HL-60 (cell line): ENCODE results near the gene ZMAT5.

ENCODE experiments used
- DNase-seq, 2 experiments: peaks; one replicate each; pipeline ENCODE4 v3.0.0-alpha.2; 2010 to 2020; ENCODE audit warnings: low read depth in 1 of 2, low spot score in 1 of 2
- H3K27ac ChIP-seq: fragments of 250-450 bp; sonication (Bioruptor Pico); replicated peaks from 2 replicates; pipeline ENCODE4 v1.5.1; 2020; ENCODE audit warnings: mild to moderate bottlenecking, moderate library complexity
- H3K27me3 ChIP-seq: fragments of 250-450 bp; sonication (Bioruptor Pico); 2 replicates; pipeline ENCODE4 v1.5.1; 2021; ENCODE audit warnings: mild to moderate bottlenecking, moderate library complexity; ENCODE audit not compliant: insufficient read depth, poor library complexity, severe bottlenecking
- H3K4me3 ChIP-seq: replicated peaks from 2 replicates; pipeline ENCODE4 v1.5.1; 2011; ENCODE audit warnings: mild to moderate bottlenecking, control low read depth, low read length; ENCODE audit not compliant: insufficient read depth
- GABPA ChIP-seq: IDR thresholded peaks from 2 replicates; pipeline ENCODE4 v1.6.1; 2012; ENCODE audit warnings: low read depth
- POLR2AphosphoS5 ChIP-seq: IDR thresholded peaks from 2 replicates; pipeline ENCODE4 v1.6.1; 2012; ENCODE audit warnings: low read depth
- SPI1 ChIP-seq: IDR thresholded peaks from 2 replicates; pipeline ENCODE4 v1.6.1; 2012; ENCODE audit warnings: low read depth, mild to moderate bottlenecking, borderline replicate concordance
- TF ChIP-seq, protein P1 (sequence below): IDR thresholded peaks from one replicate; pipeline ENCODE4 v1.5.1; 2011; ENCODE audit warnings: low read length, control low read depth, inconsistent platforms; ENCODE audit not compliant: insufficient read depth
- TF ChIP-seq, protein P2 (sequence below): IDR thresholded peaks from 2 replicates; pipeline ENCODE4 v1.6.1; 2012; ENCODE audit warnings: low read depth; ENCODE audit not compliant: insufficient replicate concordance

The ZMAT5 gene

DNA sequence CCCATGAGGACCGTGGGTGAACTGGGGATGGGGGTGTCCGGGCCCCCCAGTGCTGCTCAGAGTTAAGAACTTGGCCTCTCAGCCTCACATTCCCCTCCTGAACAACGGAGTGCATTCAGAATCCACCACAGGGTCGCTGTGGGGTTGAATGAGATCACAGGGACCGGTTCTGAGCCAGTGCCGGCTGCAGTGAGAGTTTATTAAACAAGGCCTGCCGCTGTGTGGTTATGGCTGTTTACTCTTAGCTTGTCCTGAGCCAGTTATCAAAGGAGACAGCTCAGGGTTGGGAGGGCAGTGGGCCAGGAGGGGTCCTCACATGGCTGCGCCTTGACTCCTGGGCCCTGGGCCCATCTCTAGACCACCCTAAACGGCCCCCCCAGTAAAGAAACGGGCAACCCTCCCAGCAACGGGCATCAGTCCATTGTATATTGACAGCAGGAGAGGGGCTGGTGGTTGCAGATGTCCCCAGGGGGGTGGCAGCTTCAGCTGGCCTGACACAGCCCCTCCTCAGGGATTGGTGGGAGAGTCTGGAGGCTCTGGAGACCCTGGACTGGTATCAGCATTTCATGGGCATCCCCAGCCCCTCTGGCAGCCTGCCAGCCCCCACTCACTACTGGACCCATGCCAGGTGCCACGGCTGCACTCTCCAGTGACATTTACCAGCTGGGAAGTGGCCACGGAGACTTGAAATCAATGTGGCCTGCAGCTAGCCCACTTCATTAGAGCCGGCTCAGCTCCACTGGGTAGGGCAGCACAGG lies 62.1 kb downstream of the ZMAT5 start:
- TF ChIP-seq POLR2AphosphoS5 (no peak), GABPA (no peak), SPI1 (no peak)
- TF ChIP-seq, protein P1, sequence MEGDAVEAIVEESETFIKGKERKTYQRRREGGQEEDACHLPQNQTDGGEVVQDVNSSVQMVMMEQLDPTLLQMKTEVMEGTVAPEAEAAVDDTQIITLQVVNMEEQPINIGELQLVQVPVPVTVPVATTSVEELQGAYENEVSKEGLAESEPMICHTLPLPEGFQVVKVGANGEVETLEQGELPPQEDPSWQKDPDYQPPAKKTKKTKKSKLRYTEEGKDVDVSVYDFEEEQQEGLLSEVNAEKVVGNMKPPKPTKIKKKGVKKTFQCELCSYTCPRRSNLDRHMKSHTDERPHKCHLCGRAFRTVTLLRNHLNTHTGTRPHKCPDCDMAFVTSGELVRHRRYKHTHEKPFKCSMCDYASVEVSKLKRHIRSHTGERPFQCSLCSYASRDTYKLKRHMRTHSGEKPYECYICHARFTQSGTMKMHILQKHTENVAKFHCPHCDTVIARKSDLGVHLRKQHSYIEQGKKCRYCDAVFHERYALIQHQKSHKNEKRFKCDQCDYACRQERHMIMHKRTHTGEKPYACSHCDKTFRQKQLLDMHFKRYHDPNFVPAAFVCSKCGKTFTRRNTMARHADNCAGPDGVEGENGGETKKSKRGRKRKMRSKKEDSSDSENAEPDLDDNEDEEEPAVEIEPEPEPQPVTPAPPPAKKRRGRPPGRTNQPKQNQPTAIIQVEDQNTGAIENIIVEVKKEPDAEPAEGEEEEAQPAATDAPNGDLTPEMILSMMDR, result no peak
- TF ChIP-seq, protein P2, sequence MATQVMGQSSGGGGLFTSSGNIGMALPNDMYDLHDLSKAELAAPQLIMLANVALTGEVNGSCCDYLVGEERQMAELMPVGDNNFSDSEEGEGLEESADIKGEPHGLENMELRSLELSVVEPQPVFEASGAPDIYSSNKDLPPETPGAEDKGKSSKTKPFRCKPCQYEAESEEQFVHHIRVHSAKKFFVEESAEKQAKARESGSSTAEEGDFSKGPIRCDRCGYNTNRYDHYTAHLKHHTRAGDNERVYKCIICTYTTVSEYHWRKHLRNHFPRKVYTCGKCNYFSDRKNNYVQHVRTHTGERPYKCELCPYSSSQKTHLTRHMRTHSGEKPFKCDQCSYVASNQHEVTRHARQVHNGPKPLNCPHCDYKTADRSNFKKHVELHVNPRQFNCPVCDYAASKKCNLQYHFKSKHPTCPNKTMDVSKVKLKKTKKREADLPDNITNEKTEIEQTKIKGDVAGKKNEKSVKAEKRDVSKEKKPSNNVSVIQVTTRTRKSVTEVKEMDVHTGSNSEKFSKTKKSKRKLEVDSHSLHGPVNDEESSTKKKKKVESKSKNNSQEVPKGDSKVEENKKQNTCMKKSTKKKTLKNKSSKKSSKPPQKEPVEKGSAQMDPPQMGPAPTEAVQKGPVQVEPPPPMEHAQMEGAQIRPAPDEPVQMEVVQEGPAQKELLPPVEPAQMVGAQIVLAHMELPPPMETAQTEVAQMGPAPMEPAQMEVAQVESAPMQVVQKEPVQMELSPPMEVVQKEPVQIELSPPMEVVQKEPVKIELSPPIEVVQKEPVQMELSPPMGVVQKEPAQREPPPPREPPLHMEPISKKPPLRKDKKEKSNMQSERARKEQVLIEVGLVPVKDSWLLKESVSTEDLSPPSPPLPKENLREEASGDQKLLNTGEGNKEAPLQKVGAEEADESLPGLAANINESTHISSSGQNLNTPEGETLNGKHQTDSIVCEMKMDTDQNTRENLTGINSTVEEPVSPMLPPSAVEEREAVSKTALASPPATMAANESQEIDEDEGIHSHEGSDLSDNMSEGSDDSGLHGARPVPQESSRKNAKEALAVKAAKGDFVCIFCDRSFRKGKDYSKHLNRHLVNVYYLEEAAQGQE, result no peak
- H3K4me3 ChIP-seq, result no peak overlapping the region
- no peak for DNase-seq
- no peaks in the 10 kb centered on the region for H3K27me3 ChIP-seq
- no peak overlapping the region for H3K27ac ChIP-seq

DNA sequence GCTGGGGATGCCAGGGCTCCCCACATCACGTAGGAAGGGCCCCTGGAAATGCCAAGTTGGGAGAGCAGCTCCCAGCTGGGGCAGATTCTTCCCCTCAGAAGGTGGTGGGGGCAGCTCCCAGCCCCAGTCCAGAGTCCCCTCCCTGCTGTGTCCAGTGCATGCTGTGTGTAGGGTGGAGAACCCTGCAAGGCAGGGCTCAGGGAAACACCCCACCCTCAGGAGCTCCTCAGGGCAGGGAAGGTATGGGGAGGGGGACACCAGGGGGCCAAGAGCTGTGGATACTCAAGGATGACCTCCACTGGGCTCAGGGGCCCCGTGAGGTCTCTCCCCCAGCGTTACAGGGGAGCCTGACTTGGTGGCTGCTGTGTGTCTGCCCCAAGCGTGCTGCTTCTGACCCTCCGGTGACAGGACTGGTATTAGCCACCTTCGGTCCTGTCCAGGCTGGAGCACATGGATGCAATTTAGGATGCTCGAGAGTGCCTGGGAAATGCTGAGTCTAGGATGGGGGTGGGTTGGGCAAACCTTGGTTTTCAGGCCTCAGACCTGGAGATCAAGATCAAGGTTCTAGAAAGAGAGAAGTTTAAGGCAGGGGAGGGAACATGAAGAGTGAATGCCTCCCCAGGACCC lies 63.1 kb downstream of the ZMAT5 start:
- Histone ChIP-seq H3K27ac (no peak overlapping the region), H3K27me3 (no peaks in the 10 kb centered on the region), H3K4me3 (no peak overlapping the region)
- DNase-seq, result no peak
- TF ChIP-seq, protein P2, result no peak
- TF ChIP-seq POLR2AphosphoS5 (no peak), GABPA (no peak), SPI1 (no peak)
- TF ChIP-seq, protein P1, result no peak

DNA sequence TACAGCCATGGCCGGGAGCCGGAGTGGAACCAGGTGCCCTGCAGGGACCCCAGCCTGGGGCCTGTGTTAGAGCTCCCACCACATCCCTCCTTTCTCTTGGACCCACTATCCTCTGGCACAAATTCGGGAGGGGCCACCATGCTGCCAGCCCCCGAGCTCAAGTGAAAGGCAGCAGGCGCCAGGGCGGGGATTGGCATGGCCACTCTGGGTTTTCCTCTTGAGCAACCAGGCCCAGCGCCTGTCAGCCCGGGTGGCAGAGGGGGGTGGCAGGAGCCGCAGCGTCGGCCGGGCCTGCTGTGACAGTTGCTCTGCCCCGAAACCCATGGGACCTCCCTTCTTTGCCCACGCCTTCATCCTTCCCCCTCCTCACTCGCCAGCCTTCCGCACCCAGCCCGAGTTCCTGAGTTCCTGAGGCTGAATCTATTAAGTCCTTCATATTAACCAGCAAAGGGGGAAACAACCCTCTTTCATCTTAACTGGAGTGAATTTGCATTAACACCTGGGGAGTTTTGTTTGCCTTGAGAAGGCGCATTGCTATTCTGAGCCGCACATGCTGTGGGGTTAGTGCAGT lies 63.8 kb downstream of the ZMAT5 start:
- Histone ChIP-seq H3K27me3 (no peaks in the 10 kb centered on the region), H3K4me3 (no peak overlapping the region), H3K27ac (no peak overlapping the region)
- TF ChIP-seq POLR2AphosphoS5, result no peak
- TF ChIP-seq, protein P2, result no peak
- TF ChIP-seq SPI1, result no peak
- TF ChIP-seq, protein P1, result no peak
- no peak for TF ChIP-seq GABPA
- DNase-seq, result peak in 1 of 2 experiments; percentile 14
